Bronchial epithelial cell (primary cell): Measurements from ENCODE around the gene TNFSF13B. TPM values are rescaled to one million over a fixed set of nuclear protein-coding genes. Genes with fewer than 3 reads are reported as not detected.

Source experiments
- DNase-seq: peaks from one replicate; pipeline ENCODE4 v3.0.0-alpha.2; 2010; ENCODE audit warnings: low read depth
- FAIRE-seq: peaks from 2 replicates; lab custom pipeline; 2011; peaks lifted over from hg19 to GRCh38; lab: Jason Lieb, UNC
- H3K27me3 ChIP-seq: 2 replicates; pipeline ENCODE4 v1.5.1; 2011; ENCODE audit warnings: low read length; ENCODE audit not compliant: control insufficient read depth, insufficient read depth
- H3K36me3 ChIP-seq: 2 replicates; pipeline ENCODE4 v1.5.1; 2011; ENCODE audit warnings: low read length; ENCODE audit not compliant: control insufficient read depth, insufficient read depth
- H3K4me3 ChIP-seq: 2 replicates; pipeline ENCODE4 v1.5.1; 2011; ENCODE audit warnings: mild to moderate bottlenecking, low read depth, low read length, control low read depth
- CTCF ChIP-seq: IDR thresholded peaks from 2 replicates; pipeline ENCODE4 v1.5.1; 2011; ENCODE audit warnings: mild to moderate bottlenecking, moderate library complexity, low read length, control low read depth, inconsistent platforms; ENCODE audit not compliant: insufficient read depth, severe bottlenecking
- total RNA-seq: library from RNA; depleted of rRNA; stranded (reverse); fragments of >200 nt; gene quantifications from 2 replicates; pipeline ENCODE4 v1.2.1, GENCODE V29; 2014

Gene TNFSF13B
- total RNA-seq, 1 donor from 2014 or later = 0.79 TPM

- Histone ChIP-seq H3K27me3 (no peaks in the 10 kb centered on the region), H3K36me3 (no peaks in the 10 kb centered on the region), H3K4me3 (no peak overlapping the region)
- no peak for TF ChIP-seq CTCF
- no peak for DNase-seq
- FAIRE-seq = no peak
Measured at GRCh38 chr13:108350579-108350978, 81.1 kb downstream of the TNFSF13B start.

- no peak for FAIRE-seq
- no peak for DNase-seq
- no peaks in the 10 kb centered on the region for H3K36me3 ChIP-seq
- H3K27me3 ChIP-seq = no peaks in the 10 kb centered on the region
- no peak overlapping the region for H3K4me3 ChIP-seq
- TF ChIP-seq CTCF = no peak
Measured at GRCh38 chr13:108352599-108352998, 83.1 kb downstream of the TNFSF13B start.

GRCh38 chr13:108357228-108357627 lies 87.7 kb downstream of the TNFSF13B start:
- Histone ChIP-seq H3K27me3 (no peaks in the 10 kb centered on the region), H3K36me3 (no peaks in the 10 kb centered on the region), H3K4me3 (no peak overlapping the region)
- TF ChIP-seq CTCF = no peak
- DNase-seq (no peak), FAIRE-seq (no peak)

Other genes with a start within 250 kb of the TNFSF13B start
- 10.5 and 17.0 TPM in 2 replicates for gene LIG4, start 54.2 kb upstream of the TNFSF13B start, total RNA-seq
- 4.7 and 6.0 TPM in 2 replicates for gene ABHD13, start 51.3 kb upstream of the TNFSF13B start, total RNA-seq